D341Med (cell line): ENCODE data around the gene MTFR2.
A peak's percentile ranks its signal among the peaks of the same experiment; 100 is the strongest.

Experiments
- DNase-seq: peaks from one replicate; pipeline ENCODE4 v3.0.0; 2012; ENCODE audit warnings: low spot score

Gene MTFR2

DNA sequence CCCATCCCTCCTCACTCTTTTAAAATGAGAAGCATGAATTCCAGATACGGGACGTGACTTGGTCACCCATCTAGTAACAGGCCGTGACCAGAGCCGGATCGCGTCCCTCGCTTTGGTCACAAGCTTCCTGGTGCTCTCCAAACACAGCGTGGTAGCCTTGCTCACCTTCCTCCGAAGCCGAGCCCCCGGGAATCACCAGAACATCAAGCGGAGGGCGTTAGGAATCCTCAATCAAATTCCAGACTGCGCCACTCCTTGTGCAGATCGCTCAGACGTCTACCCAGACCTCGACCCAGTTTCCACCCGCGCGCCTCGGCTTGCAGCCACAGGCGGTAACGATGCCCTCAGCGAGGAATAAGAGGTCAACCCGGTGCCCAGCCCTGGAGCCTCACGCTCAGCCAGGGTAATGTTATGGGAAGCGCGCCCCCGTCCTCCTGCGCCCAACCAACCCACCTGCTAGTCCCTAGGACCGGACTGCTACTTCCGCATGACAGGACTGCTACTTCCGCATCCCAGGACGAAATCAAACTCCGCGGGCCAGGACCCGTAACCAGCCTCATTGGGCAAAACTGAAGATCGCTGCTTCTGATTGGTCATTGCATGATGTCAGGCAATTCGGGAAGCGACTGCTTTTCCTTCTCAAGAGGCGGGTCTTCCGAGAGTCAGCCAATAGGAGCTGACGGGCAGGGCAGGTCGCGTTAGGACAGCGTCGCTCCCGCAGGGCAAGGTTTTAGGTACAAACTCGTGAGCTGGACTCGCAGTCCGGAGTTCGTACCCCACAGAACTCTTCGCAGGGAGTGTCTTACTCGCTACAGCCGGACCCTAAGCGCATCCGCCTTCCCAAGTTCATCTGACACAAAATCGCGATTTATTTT is at the start of gene MTFR2:
Gene MTFR2 (minus strand): TSS at position 501 of the 875 bp plus-strand sequence. CDS start 1,212 bp downstream, outside the sequence.
- peak; percentile 94 for DNase-seq

DNA sequence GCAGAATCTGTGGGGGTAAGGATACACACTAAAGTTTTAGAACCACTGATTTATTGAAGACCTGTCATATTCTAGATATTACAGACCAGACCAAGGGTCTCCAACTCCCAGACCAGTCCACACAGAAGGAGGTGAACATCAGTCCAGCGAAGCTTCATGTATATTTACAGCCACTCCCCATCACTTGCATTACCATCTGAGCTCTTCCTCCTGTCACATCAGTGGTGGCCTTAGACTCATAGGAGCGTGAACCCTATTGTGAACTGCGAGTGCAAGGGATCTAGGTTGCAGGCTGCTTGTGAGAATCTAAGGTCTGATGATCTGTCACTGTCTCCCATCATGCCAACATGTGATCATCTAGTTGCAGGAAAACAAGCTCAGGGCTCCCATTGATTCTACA is 44.5 kb upstream of the MTFR2 start:
- no peak for DNase-seq

DNA sequence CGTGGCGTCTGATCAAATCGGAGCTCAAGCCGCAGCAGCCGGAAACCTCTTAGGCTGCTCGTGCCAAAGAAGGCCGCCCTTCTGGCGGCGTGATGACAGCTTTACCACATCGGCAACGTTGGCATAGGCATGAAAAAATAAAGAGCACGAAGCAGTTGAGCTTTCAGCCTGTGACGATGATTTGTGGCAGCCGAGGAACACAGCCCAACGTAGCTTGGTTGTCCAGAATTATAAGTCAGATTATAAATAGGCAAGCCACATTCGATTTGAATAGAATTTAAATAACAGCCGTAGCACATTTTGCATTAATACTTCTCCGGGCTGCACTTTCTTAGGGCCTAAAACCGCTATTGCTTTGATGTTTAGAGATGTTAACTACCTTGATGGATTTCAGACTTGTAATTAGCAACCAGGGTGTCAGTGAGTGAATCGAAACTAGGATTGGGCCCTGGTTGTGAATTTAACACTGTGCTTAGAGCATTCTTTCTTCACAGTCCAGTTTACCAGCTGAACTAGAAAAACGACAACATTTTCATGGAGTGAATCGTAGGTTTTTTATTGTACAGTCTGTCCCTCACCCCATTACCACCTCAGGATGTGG is 40.4 kb upstream of the MTFR2 start:
- peak; percentile 76 for DNase-seq

- DNase-seq, result peak; percentile 94
Measured at GRCh38 chr6:136289579-136290409, 39.7 kb upstream of the MTFR2 start, which contains the start of gene BCLAF1. TSS of gene BCLAF1 (minus strand) at chr6:136289846. CDS start at chr6:136279866, 9,980 bp downstream.

GRCh38 chr6:136289327-136289578 is 39.1 kb upstream of the MTFR2 start:
- DNase-seq, result peak; percentile 91

- peak; percentile 58 for DNase-seq
Measured at GRCh38 chr6:136288566-136289326, 38.6 kb upstream of the MTFR2 start.

DNA sequence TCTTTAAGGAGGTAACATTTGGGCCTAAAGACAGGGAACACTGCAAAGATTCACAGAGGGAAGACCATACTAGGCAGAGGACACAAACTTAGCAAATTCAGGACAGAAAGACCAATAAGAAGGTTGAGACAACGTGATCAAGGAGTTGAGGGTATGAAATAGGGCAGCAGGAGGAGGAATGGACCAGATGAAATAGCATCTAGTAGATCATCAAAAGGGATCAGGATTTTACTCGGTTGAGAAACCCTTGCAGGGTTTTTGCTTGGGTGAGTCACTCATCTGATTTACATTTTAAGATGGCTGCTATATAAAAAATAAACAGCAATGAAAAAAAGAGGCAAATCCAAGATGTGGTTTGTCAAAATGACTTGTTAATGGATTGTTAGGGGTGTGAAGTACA is 34.8 kb upstream of the MTFR2 start:
- no peak for DNase-seq

DNA sequence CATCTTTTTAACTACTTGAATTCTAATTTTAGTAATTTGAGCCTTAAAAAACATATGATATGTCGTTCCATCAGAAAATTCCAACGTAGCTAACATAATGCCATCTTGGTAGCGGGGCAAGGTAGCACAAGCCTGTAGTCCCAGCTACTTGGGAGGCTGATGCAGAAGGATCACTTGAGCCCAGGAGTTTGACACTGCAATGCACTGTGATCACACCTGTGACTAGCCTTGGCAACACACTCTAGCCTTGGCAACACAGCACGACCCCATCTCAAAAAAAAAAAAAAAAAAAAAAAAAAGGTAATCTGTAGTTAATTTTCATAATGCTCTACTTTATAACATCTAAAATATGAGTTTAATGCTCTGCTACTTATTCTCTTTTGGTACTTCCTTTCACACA is 32.8 kb upstream of the MTFR2 start:
- DNase-seq, result no peak

DNA sequence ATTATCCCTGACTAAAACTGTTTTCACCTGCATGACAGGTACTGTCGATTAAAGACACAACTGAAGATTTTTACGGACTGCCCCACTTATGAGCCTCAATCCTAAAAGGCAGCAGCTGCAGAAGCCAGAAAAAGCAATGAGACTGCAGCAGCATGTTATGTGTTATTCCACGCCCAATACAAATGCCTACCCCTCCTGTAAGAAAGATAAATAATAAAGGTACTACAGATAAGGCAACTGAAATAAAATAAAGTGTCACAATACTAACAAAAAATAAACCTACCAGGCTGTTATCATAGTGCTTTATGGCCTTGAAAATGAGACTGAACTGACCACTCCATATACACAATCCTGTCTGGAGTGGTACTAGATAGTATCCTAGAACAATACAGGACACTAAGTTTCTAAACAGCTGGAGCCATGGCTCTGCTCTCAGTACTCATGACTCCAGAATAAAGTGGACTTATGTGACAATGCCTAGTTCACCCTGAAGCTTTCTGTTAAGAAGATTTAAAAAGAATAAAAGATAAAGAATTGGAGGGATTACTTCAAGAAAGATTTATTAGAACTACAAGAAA is 30.0 kb upstream of the MTFR2 start:
- no peak for DNase-seq

- DNase-seq, result no peak
Measured at GRCh38 chr6:136274062-136274461, 24.0 kb upstream of the MTFR2 start.

DNA sequence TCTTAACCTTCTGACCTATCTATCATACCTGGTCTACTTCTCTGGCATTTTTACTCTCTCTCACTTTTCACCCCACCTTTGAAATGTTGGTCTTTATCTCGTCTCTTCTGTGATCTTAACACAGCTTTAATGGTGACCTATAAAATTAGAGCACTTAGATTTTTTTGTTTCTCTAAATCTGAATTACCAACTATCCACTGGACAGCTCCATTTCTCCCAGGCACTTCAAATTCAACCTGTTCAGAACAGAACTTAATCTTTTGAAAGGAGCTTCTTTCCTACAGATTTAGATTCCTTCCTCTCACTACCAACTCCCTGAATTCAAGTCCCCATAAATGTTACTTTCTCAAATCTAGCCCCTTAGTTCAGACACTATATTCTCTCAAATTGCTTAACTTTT is 15.0 kb upstream of the MTFR2 start:
- DNase-seq, result no peak

DNA sequence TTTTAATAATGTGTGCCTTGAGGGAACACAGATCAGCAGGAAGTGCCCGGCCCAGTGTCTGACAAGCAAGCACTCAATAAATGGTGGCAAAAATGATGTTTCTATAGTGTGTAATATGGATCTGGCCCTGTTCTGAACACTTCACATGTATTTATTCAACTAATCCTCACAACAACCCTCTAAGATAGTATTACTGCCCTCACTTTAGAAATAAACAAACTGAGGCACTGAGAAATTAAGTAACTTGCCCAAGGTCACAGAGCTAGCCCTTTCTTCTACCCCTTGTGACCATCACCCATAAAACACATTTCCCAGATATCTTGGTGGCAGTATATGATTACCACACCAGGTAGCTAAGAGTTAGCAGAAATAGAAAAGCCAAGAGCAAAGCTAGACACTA is 12.8 kb upstream of the MTFR2 start:
- no peak for DNase-seq

GRCh38 chr6:136254851-136255466 is 4.8 kb upstream of the MTFR2 start:
- no peak for DNase-seq

DNA sequence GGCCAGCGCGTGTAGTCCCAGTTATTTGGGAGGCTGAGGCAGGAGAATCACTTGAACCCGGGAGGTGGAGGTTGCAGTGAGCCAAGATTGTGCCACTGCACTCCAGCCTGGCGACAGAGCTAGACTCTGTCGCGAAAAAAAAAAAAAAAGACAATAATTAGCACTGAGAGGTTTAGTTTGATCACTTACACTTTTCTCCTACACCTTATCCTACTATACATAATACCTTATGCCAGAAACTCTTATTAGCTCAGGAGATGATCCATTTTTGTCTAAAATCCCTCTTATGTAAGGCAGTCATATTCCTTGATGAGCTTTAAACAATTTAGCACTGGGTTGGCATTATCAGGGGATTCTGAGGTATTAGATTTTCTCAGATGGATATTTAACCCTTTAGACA is 3.6 kb upstream of the MTFR2 start:
- no peak for DNase-seq

GRCh38 chr6:136252441-136252840 is 2.3 kb upstream of the MTFR2 start:
- DNase-seq, result no peak

DNA sequence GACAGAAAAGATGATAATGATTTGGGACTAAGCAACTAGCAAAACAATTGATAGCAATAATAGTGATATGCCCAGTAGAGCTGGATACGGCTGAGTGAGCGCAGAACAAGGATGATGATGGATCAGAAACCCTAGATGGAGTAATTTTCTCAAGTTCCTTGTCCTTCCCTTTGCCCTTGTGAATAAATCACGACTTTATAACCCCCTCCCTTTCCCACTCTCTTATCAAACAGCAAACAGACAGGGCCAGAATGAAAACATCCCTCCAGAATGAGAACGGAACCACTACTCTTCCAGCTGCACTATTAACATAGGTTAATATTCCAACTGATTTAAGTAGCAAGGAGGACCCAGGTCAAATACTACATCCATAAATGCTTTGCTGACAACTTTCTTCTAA is 1.3 kb upstream of the MTFR2 start:
- DNase-seq, result no peak

- no peak for DNase-seq
Measured at GRCh38 chr6:136250686-136251008, 536 bp upstream of the MTFR2 start.

GRCh38 chr6:136249336-136249735 is 775 bp downstream of the MTFR2 start:
- no peak for DNase-seq

DNA sequence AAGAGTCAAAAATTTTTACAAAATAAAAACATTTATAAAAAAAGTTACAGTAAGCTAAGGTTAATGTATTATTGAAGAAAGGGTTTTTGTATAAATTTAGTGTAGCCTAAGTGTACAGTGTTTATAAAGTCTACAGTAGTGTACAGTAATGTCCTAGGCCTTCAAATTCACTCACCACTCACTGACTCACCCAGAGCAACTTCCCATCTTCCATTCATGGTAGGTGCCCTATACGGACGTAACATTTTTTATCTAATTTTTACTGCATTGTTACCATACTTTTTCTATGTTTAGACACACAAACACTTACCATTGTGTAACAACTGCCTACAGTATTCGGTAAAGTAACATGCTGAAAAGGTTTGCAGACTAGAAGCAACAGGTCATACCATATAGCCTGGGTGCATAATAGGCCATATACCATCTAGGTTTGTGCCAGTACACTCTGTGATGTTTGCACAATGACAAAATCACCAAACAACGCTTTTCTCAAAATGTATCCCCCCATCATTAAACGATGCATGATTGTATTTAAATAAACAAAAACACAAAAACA is 6.0 kb downstream of the MTFR2 start:
- DNase-seq, result no peak

DNA sequence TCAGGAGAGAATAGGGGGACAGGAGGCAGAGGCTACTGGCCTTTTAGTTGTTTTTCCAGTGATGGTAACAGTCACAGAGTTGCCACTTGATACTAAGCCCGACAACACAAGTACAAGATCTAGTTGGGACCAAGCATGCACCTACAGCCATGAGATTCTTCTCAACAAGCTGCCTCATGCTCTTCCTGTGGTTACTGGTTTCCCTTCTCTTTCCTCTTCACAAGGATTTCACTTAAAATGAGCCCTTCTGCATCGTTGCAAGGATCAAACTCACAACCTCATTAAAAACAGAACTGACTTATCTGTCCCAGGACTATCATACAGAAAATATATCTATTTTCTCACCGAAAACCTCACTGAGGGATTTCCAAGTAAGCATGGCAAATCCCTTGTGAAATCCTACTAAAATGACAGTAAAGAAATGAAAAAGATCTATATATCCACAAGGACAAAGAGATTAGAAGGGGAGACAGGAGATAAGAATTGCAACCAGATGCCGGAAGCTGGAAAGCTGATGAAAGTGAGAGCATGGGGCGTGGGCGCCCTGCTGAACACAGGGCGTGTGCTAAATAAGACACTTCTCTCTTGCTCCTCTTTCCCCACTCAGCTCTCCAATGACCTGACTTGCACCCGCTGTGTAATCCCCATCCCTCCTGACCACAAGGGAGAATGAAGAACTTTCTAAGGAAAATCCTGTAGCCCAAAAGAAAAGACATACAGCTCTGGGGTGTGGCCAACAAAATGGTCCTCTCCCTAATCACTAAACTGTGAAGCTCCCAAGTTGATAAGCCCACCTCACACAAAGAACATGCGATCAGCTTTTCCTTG is 13.4 kb downstream of the MTFR2 start:
- no peak for DNase-seq
